IMR-90 (cell line): ENCODE results near the gene IFTAP. TPM values are rescaled to one million over a fixed set of nuclear protein-coding genes. Genes with fewer than 3 reads are reported as not detected.

ENCODE experiments used
- ATAC-seq: fragments of 200-7000 bp; cut with Tn5 transposase; 2 replicates; pipeline ENCODE4 v1.9.1; 2020; ENCODE audit warnings: low read depth, mild to moderate bottlenecking, moderate library complexity
- BruUV-seq: library from RNA; stranded (reverse); fragments of 400-500 nt; replicated peaks from 2 replicates; lab custom pipeline; 2021; lab: Mats Ljungman, UMichigan
- CTCF ChIA-PET: fragments of 300-600 bp; formaldehyde crosslinking; extraction: SDS; loops from one replicate; lab custom pipeline; 2021; ENCODE audit warnings: antibody characterized with exemption; lab: Yijun Ruan, JAX
- POLR2A ChIA-PET: fragments of 300-600 bp; sonication (Branson Sonifier 250); formaldehyde crosslinking; loops from one replicate; lab custom pipeline; 2022; ENCODE audit warnings: antibody characterized with exemption; ENCODE audit not compliant: unreplicated experiment; lab: Charles Lee
- DNase-seq: peaks from one replicate; pipeline ENCODE4 v3.0.0; 2013
- H2AFZ ChIP-seq: replicated peaks from 2 replicates; pipeline ENCODE3; 2013; ENCODE audit warnings: low read length, mild to moderate bottlenecking; ENCODE audit not compliant: poor library complexity
- H2AK5ac ChIP-seq: 2 replicates; pipeline ENCODE4 v1.6.1; 2013; ENCODE audit warnings: low read depth, low read length, inconsistent platforms
- H2AK9ac ChIP-seq: replicated peaks from 2 replicates; pipeline ENCODE3; 2013; ENCODE audit warnings: mild to moderate bottlenecking, low read depth, low read length, moderate library complexity; ENCODE audit not compliant: poor library complexity
- H2BK120ac ChIP-seq: 2 replicates; pipeline ENCODE4 v1.6.1; 2013; ENCODE audit warnings: low read depth, low read length, inconsistent platforms
- H2BK15ac ChIP-seq: 3 replicates; pipeline ENCODE4 v1.6.1; 2013; ENCODE audit warnings: low read depth, low read length, inconsistent platforms
- H2BK20ac ChIP-seq: 2 replicates; pipeline ENCODE4 v1.6.1; 2013; ENCODE audit warnings: low read depth, mild to moderate bottlenecking, inconsistent platforms, low read length, moderate library complexity
- H2BK5ac ChIP-seq: 2 replicates; pipeline ENCODE4 v1.6.1; 2013; ENCODE audit warnings: mild to moderate bottlenecking, low read depth, low read length, inconsistent platforms; ENCODE audit not compliant: poor library complexity, severe bottlenecking
- H3K14ac ChIP-seq: replicated peaks from 2 replicates; pipeline ENCODE4 v1.6.1; 2013; ENCODE audit warnings: low read depth, low read length, inconsistent platforms
- H3K18ac ChIP-seq: 2 replicates; pipeline ENCODE4 v1.6.1; 2013; ENCODE audit warnings: low read depth, low read length, control low read depth
- H3K23ac ChIP-seq: 2 replicates; pipeline ENCODE4 v1.6.1; 2013; ENCODE audit warnings: low read depth, low read length, inconsistent platforms
- H3K27ac ChIP-seq: 2 replicates; pipeline ENCODE4 v1.5.1; 2013; ENCODE audit warnings: mild to moderate bottlenecking, control low read depth, low read length; ENCODE audit not compliant: insufficient read depth
- H3K27me3 ChIP-seq: 2 replicates; pipeline ENCODE4 v1.6.1; 2013; ENCODE audit warnings: low read length; ENCODE audit not compliant: control insufficient read depth, insufficient read depth
- H3K36me3 ChIP-seq: 2 replicates; pipeline ENCODE4 v1.6.1; 2013; ENCODE audit warnings: low read length, mixed read lengths; ENCODE audit not compliant: control insufficient read depth, insufficient read depth
- H3K4ac ChIP-seq: 2 replicates; pipeline ENCODE4 v1.6.1; 2013; ENCODE audit warnings: low read depth, low read length, inconsistent platforms
- H3K4me1 ChIP-seq: 2 replicates; pipeline ENCODE4 v1.6.1; 2013; ENCODE audit warnings: low read length, mixed read lengths; ENCODE audit not compliant: control insufficient read depth, insufficient read depth
- H3K4me2 ChIP-seq: 2 replicates; pipeline ENCODE4 v1.6.1; 2013; ENCODE audit warnings: low read depth, mild to moderate bottlenecking, control low read depth, low read length, moderate library complexity
- H3K4me3 ChIP-seq: 2 replicates; pipeline ENCODE4 v1.5.1; 2013; ENCODE audit warnings: low read depth, mild to moderate bottlenecking, control low read depth, low read length, moderate library complexity; ENCODE audit not compliant: insufficient read depth
- H3K56ac ChIP-seq: 2 replicates; pipeline ENCODE4 v1.6.1; 2013; ENCODE audit warnings: low read length, inconsistent platforms; ENCODE audit not compliant: insufficient read depth; ENCODE audit errors: extremely low read depth
- H3K79me1 ChIP-seq, 2 experiments: 2 replicates each; pipeline ENCODE4 v1.6.1; 2013; ENCODE audit warnings: low read length in 2 of 2, inconsistent platforms in 1 of 2, low read depth in 1 of 2
- H3K9ac ChIP-seq: 2 replicates; pipeline ENCODE4 v1.6.1; 2013; ENCODE audit warnings: low read depth, low read length, control low read depth
- H3K9me1 ChIP-seq: 2 replicates; pipeline ENCODE4 v1.6.1; 2013; ENCODE audit warnings: low read length, inconsistent platforms; ENCODE audit not compliant: insufficient read depth
- H3K9me3 ChIP-seq: 2 replicates; pipeline ENCODE4 v1.6.1; 2013; ENCODE audit warnings: low read length; ENCODE audit not compliant: control insufficient read depth, insufficient read depth
- H4K20me1 ChIP-seq: 2 replicates; pipeline ENCODE4 v1.6.1; 2013; ENCODE audit warnings: low read length, inconsistent platforms; ENCODE audit not compliant: insufficient read depth
- H4K5ac ChIP-seq: 2 replicates; pipeline ENCODE4 v1.6.1; 2013; ENCODE audit warnings: mild to moderate bottlenecking, low read depth, low read length, control low read depth
- H4K8ac ChIP-seq, 2 experiments: 2 replicates each; pipeline ENCODE4 v1.6.1; 2013; ENCODE audit warnings: low read depth in 2 of 2, low read length in 2 of 2, control low read depth in 1 of 2, inconsistent platforms in 1 of 2
- H4K91ac ChIP-seq: 2 replicates; pipeline ENCODE4 v1.6.1; 2013; ENCODE audit warnings: low read depth, low read length, inconsistent platforms; ENCODE audit not compliant: insufficient read depth
- BHLHE40 ChIP-seq: fragments of 150-350 bp; IDR thresholded peaks from 2 replicates; pipeline ENCODE4 v1.6.1; 2016; ENCODE audit warnings: mild to moderate bottlenecking, low read depth, low read length
- CEBPB ChIP-seq: IDR thresholded peaks from 2 replicates; pipeline ENCODE4 v1.6.1; 2012; ENCODE audit warnings: low read depth, low read length, improper control_type of control experiment
- CHD1 ChIP-seq: IDR thresholded peaks from 2 replicates; pipeline ENCODE4 v1.6.1; 2012; ENCODE audit warnings: low read depth, low read length, improper control_type of control experiment
- CTCF ChIP-seq: conservative IDR thresholded peaks from 2 replicates; pipeline ENCODE4 v1.5.1; 2012; ENCODE audit warnings: mild to moderate bottlenecking, low read depth, low read length, improper control_type of control experiment
- ELK1 ChIP-seq: fragments of 150-350 bp; IDR thresholded peaks from 2 replicates; pipeline ENCODE4 v1.6.1; 2016; ENCODE audit warnings: low read depth, mild to moderate bottlenecking, low read length, moderate library complexity, borderline replicate concordance
- FOS ChIP-seq: fragments of 150-350 bp; IDR thresholded peaks from 2 replicates; pipeline ENCODE4 v1.6.1; 2016; ENCODE audit warnings: low read depth, low read length
- MAFK ChIP-seq: IDR thresholded peaks from 2 replicates; pipeline ENCODE4 v1.6.1; 2012; ENCODE audit warnings: low read depth, low read length, improper control_type of control experiment
- MAZ ChIP-seq: IDR thresholded peaks from 2 replicates; pipeline ENCODE4 v1.6.1; 2012; ENCODE audit warnings: low read depth, mild to moderate bottlenecking, low read length, improper control_type of control experiment, moderate library complexity, borderline replicate concordance
- MXI1 ChIP-seq: IDR thresholded peaks from 2 replicates; pipeline ENCODE4 v1.6.1; 2012; ENCODE audit warnings: low read depth, mild to moderate bottlenecking, low read length, moderate library complexity, borderline replicate concordance
- NFE2L2 ChIP-seq: fragments of 150-350 bp; IDR thresholded peaks from 2 replicates; pipeline ENCODE4 v1.6.1; 2016; ENCODE audit warnings: low read depth, mild to moderate bottlenecking, low read length
- POLR2A ChIP-seq: IDR thresholded peaks from 2 replicates; pipeline ENCODE4 v1.6.1; 2012; ENCODE audit warnings: mild to moderate bottlenecking, low read depth, low read length
- RAD21 ChIP-seq: IDR thresholded peaks from 2 replicates; pipeline ENCODE4 v1.6.1; 2012; ENCODE audit warnings: low read length, improper control_type of control experiment
- RCOR1 ChIP-seq: IDR thresholded peaks from 2 replicates; pipeline ENCODE4 v1.6.1; 2012; ENCODE audit warnings: mild to moderate bottlenecking, low read length, improper control_type of control experiment; ENCODE audit not compliant: insufficient replicate concordance
- RFX5 ChIP-seq: IDR thresholded peaks from 2 replicates; pipeline ENCODE4 v1.8.0; 2012; ENCODE audit warnings: low read depth, mild to moderate bottlenecking, low read length, moderate library complexity
- SMC3 ChIP-seq: fragments of 150-350 bp; IDR thresholded peaks from 2 replicates; pipeline ENCODE4 v1.6.1; 2016; ENCODE audit warnings: low read depth, mild to moderate bottlenecking, antibody characterized with exemption, low read length, moderate library complexity
- USF2 ChIP-seq: fragments of 150-350 bp; IDR thresholded peaks from 2 replicates; pipeline ENCODE4 v1.6.1; 2017; ENCODE audit warnings: mild to moderate bottlenecking, antibody characterized with exemption, low read length, low read depth
- WGBS, 2 experiments: methylation state at CpG; one replicate each; pipeline versions ENCODE4 v1.1.5 to v1.1.7; 2013; ENCODE audit warnings: missing lambda C conversion rate in 2 of 2; ENCODE audit not compliant: insufficient read length in 1 of 2; ENCODE audit errors: extremely low coverage in 2 of 2; 5-methylcytosine and 5-hydroxymethylcytosine counted together
- dilution Hi-C: fragments of 300-500 bp; cut with HindIII; formaldehyde crosslinking; loops from one replicate; pipeline ENCODE4 v1.14.3; 2018; ENCODE audit warnings: low sequenced_read_pairs; ENCODE audit not compliant: unreplicated experiment
- in situ Hi-C: fragments of 300-500 bp; cut with MboI; formaldehyde crosslinking; loops from 3 replicates; pipeline ENCODE4 v1.14.3; 2019; ENCODE audit warnings: low sequenced_read_pairs, inconsistent platforms, mixed read lengths
- intact Hi-C: fragments of 100-400 bp; cut with micrococcal nuclease; formaldehyde crosslinking; loops from 2 replicates; pipeline ENCODE4 v1.10.0; 2022
- polyA plus RNA-seq, 3 experiments: library from polyadenylated mRNA; depleted of rRNA; stranded (reverse); fragments of >200 nt; gene quantifications; 2 replicates each; pipeline ENCODE4 v1.2.3, GENCODE V29; 2012; ENCODE audit warnings: low replicate concordance in 1 of 3
- total RNA-seq: library from RNA; depleted of rRNA; stranded (reverse); fragments of >200 nt; gene quantifications from 2 replicates; pipeline ENCODE4 v1.2.3, GENCODE V29; 2012

The IFTAP gene
- total and polyA plus RNA-seq, 2 of the 4 experiments (the other 2 are of a cell fraction): 15.8 to 28.5 TPM

GRCh38 chr11:36574486-36574885 is 19.8 kb upstream of the IFTAP start:
- H3K23ac ChIP-seq: no peak overlapping the region
- no peak overlapping the region for H3K27ac ChIP-seq
- peaks cover 6% of the 10 kb centered on the region for H3K27me3 ChIP-seq
- no peak overlapping the region for H2AK9ac ChIP-seq
- no peaks in the 10 kb centered on the region for H3K4me1 ChIP-seq
- no peaks in the 10 kb centered on the region for H3K79me1 ChIP-seq
- no peak overlapping the region for H2AFZ ChIP-seq
- H3K9me3 ChIP-seq: no peaks in the 10 kb centered on the region
- H2AK5ac ChIP-seq: no peak overlapping the region
- ChIA-PET POLR2A (no interaction called here), CTCF (interaction anchor here (1.8 kb wide), 1 partner anchor 11 kb away, joined by 6 read pairs; no protein-coding TSS in a partner anchor)
- 76% methylated on average over 5 of the region's 8 CpGs; no CpG with 5 or more reads in 1 of the 2 experiments for WGBS, 2 experiments
- H3K9ac ChIP-seq: no peak overlapping the region
- H3K4me3 ChIP-seq: no peak overlapping the region
- H3K4ac ChIP-seq: no peak overlapping the region
- H3K56ac ChIP-seq: no peak overlapping the region
- dilution Hi-C loops (no loop called here), intact Hi-C loops (loop anchor here (5.0 kb wide), 1 partner anchor 207 kb away; no protein-coding TSS in a partner anchor), in situ Hi-C loops (no loop called here)
- ATAC-seq (no peak), DNase-seq (no peak)
- H3K18ac ChIP-seq: no peak overlapping the region
- H3K4me2 ChIP-seq: no peak overlapping the region
- no peaks in the 10 kb centered on the region for H3K36me3 ChIP-seq
- H3K14ac ChIP-seq: no peak overlapping the region
- H4K20me1 ChIP-seq: no peaks in the 10 kb centered on the region
- no peak overlapping the region for H2BK20ac ChIP-seq
- no peak overlapping the region for H4K8ac ChIP-seq
- H3K9me1 ChIP-seq: no peaks in the 10 kb centered on the region
- H4K91ac ChIP-seq: no peak overlapping the region
- no peak overlapping the region for H2BK5ac ChIP-seq
- BruUV-seq: no TSS peak
- H2BK120ac ChIP-seq: no peak overlapping the region
- no peak overlapping the region for H2BK15ac ChIP-seq
- no peak overlapping the region for H4K5ac ChIP-seq
- TF ChIP-seq FOS: no peak
- no peak for TF ChIP-seq MAFK
- no peak for TF ChIP-seq RCOR1
- no peak for TF ChIP-seq POLR2A
- no peak for TF ChIP-seq ELK1
- TF ChIP-seq BHLHE40: no peak
- no peak for TF ChIP-seq CEBPB
- TF ChIP-seq USF2: no peak
- TF ChIP-seq RFX5: no peak
- no peak for TF ChIP-seq CTCF
- TF ChIP-seq MXI1: no peak
- no peak for TF ChIP-seq CHD1
- no peak for TF ChIP-seq SMC3
- TF ChIP-seq MAZ: no peak
- no peak for TF ChIP-seq NFE2L2
- TF ChIP-seq RAD21: no peak
